NOMO-1 (cell line): ENCODE data around the gene CREB3.

Source experiments
- DNase-seq, 2 experiments: peaks; one replicate each; lab custom pipeline; 2025; ENCODE audit not compliant: unreplicated experiment in 2 of 2; lab: John Stamatoyannopoulos, UW

CREB3 gene

DNA sequence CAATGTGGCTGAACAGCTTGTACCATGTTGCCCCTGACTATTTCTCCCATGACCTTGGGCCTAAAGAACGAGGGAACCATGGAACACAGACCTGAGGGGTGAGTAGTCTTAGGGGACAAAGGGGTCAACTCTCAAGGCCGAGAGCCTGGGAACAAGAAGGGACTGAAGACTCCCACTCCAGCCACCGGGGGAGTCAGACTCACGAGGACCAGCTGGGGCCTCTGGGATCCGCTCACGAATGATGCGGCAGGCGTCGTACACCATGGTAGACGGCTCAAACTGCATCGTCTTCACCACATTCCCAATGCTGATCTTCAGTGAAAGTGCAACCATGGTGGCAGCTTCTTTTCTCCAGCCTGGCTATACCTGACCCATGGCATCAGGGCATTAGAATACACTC lies 7.1 kb upstream of the CREB3 start:
- no peak for DNase-seq

GRCh38 chr9:35726931-35727330 lies 5.5 kb upstream of the CREB3 start:
- peak; percentile 29 to 37 for DNase-seq

DNA sequence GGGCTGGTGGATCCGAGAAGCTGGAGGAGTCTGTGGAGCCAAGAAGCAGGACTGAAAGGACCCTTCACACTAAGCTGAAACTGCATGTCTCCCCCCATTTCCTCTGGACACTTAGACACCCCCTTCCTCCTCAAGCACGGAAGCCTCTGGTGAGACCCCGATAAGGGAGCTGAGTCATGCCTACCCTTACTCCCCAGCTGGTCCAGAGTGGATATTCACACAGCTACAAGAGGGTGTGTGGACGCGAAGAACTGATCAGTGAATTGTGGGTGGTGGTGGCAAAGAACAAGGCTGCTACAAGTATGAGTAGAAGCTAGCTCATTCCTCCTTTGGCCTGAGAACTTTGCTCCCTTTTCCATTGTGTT lies 4.8 kb upstream of the CREB3 start:
- DNase-seq: no peak

- DNase-seq: peak; percentile 74 to 85
These were observed 4.2 kb upstream of the CREB3 start for GRCh38 chr9:35728041-35728971.

GRCh38 chr9:35729101-35729500 lies 3.4 kb upstream of the CREB3 start:
- peak in 1 of 2 experiments; percentile 12 for DNase-seq

DNA sequence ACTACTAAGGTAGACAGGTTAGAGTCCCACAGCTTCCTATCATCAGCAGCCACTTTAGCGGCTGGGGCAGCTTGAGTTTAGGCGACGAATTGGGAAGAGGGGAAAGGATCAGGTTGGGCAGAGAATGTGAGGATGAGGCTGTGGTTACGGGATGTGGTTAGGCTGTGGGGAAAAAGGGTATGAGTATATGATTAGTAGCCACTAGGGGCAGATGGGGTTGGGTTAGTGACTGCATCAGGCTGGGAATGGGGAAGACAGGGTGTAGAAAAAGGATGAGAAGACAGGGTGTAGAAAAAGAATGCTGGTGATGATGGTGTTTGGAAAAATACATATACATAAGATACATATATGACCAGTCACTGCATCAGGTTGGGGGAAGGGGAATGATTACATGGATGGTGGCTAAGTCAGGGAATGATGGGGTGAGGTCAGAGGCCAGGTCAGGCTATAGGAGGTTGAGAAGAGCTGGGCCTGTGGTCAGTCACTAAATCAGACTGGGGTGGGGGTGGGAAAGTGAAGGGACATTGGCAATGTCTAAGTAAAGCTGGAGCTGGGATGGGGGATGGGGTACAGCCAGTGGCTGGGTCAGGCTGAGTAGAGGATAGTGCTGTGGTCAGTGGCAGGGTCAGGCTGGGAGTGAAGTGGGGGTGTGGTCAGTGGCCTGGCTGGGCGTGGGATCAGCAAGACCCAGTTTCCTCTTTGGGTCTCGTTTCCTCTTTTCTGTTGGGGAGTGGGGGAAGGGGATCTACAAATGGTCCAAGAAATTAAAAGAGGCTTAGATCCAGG lies 2.6 kb upstream of the CREB3 start:
- DNase-seq: peak; percentile 63 to 72

DNA sequence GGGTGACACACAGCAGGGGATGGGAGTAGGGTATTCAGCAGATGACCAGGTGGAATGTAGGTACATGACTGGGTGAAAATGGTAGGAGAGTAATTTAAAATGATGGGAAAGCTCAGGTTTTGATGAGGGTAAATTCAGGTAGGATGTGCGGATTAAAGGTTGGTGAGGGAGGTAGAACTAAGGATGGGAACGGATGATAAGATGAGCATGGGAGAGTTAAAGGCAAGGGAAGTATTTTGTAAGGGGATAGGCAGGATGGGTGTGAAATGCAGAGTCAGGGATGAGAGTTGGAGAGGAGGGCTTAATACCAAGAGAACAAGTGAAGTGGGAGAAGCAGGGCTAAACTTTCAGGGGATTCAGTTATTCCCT lies 2.0 kb upstream of the CREB3 start:
- DNase-seq: no peak

DNA sequence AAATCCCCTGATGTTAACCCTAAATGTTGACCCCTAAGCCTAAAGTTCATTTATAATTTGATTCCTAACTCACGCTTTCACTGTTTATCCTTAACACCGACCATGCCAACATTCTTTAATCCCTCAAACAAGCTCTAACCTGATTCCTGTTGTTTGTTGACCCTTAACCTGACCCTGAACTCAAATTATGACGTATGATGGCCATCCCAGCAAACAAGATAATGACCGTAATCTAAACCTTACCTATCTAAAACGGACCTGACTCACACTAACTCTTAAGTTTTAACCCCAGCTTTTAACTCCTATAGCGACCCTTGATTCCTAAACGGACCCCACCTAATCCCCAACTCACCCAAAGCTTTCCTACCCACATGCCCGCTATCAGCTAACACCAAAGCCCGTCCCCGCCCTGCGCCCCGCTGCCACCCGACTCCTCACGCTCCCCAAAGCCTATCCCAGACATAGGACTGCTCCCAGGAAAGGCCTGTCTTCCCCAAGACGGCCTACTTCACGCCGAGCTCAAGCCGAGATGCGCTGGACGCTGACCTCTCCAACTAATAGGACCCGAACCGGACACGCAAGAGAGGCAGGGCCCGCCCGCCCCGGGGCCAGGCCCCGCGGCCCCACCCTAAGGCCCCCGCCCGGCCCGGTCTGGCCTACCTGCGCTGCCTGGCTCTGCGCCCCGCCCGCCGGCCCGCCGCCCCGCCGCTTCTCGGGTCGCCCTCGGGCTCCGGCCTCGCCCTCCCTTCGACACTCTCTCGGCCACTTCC lies 866 bp upstream of the CREB3 start:
- DNase-seq: peak; percentile 38 to 56

- peak; percentile 47 to 65 for DNase-seq
These were observed 505 bp downstream of the CREB3 start for GRCh38 chr9:35732800-35733541.

- no peak for DNase-seq
These were observed 1.6 kb downstream of the CREB3 start for GRCh38 chr9:35734096-35734495.

GRCh38 chr9:35736201-35736633 lies 3.8 kb downstream of the CREB3 start:
- peak; percentile 12 to 62 for DNase-seq

DNA sequence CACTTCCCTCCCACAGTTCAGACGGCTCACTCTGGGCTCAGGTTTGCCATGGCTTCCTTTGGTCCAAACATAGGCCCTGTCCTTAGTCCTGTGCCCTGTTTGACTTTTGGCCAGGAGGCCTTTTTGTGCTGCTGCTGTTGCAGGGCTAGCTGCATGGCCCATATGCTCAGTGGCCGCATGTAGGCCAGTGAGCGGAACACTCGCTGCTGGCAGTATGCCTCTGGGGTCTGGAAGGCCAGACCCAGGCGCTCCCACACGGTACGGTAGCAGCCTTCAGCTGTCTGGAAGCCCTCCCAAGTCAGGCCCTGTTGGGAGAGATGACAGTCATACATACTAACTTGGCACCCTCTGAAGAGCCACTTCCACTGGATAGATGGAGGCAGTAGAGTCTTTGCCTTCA lies 4.7 kb downstream of the CREB3 start:
- no peak for DNase-seq

DNA sequence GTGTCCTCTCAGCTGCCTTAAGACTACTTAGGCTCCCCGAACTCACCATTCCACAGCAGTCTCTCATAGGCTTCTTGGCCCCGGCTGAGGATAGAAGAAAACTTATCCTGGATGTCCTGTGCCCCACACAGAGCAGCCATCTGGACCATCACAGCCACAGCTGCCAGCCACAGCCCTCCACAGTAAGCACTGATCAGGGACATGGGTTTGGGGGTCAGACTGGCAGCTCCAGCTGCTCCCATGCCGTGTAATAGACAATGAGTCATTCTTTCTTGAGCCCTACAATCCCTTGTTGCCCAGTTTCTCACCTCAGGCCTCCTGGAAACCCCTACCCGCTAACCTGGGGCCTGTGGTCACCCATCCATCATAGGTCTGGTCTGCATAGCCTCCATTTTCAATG lies 5.7 kb downstream of the CREB3 start:
- DNase-seq: no peak

DNA sequence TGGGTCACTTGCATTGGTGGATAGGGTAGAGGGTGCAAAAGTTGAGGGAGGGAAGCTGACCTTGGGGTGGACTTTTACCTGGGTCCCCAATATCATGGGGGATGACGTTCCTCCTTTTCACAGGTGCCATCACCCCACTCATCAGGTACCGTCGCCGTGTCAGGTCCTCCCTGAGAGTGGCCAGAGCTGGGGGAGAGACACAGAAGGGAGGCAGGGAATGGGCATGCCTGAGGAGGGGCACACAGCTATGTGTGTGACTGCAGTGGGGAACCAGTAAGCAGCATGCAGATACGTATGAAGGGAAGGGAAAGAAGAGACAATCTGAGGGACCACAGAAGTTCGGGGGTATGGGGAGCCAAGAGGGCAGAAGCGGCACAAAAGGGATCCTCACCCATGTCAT lies 6.5 kb downstream of the CREB3 start:
- no peak for DNase-seq

DNA sequence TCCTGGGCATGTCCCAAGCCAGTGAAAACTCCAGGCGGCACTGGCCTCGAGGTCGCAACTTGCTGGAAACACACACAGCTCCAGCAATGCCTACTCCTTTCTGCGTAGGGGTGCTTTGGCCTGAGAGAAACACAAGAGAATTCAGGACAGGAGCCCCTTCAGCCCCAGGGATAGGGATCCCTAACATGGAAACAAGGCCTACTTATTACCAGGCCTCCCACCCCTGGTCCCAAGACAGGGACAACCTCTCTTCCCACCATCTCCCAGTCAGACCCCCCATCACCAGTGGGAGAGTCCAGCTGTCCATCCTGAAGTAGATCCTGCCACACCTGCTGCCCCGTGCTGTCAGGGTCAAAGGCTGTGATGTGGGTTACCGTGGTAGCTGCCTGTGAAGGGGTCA lies 7.8 kb downstream of the CREB3 start:
- no peak for DNase-seq

- no peak for DNase-seq
These were observed 9.3 kb downstream of the CREB3 start for GRCh38 chr9:35741740-35742139.

- peak in 1 of 2 experiments; percentile 9 for DNase-seq
These were observed 11.0 kb downstream of the CREB3 start for GRCh38 chr9:35743452-35743851.

DNA sequence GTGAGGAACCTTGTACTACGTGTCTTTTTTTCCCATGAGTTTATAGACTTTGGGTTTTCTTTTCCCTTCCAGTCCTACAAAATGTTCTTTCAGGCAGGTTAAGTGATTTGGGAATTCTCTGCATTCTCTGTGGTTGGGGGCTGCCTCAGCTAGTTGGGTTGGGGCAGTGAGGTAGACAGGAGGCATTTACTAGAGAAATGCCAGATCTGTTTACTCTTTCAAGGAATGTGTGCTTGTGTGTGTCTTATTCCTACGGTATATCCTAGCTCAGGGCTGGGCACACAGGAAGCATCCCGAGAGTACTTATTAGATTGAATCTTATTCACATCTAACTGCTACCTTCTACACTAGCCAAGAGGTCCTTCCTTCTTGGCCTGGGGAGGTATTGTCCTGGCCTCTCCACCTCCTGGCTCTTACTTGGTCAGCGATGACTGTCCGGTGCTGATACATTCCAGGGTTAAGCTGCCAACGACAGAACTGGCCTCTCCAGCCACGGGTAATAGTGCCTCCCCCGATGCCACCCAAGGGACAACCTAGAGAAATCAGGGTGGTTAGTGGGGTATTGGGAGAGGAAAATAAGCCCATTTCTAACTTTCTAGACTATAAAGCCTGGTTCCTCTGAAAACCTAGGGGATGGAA lies 11.5 kb downstream of the CREB3 start:
- DNase-seq: no peak

- DNase-seq: no peak
These were observed 13.1 kb downstream of the CREB3 start for GRCh38 chr9:35745569-35745968.

DNA sequence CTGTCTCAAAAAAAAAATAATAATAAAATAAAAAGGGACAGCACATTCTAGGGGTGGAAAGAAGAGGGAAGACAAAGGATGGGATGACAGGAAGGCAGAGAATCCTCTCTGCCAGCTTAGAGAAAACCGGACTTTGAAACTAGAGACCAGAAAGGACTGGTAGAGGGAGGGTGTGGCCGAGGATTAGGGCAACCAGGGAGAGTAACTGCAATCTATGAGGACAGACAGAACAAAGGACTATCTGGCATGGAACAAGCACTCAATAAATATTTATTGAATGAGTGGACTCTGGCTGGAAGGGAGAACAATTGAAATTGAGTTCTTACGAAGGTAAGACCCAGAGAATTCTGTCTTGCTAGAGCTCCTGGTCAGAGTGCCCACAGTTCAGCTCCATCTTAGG lies 14.1 kb downstream of the CREB3 start:
- no peak for DNase-seq
